Measurements from ENCODE around the gene TBX10.

The TBX10 gene

GRCh38 chr11:67667490-67668191, 28.1 kb upstream of the TBX10 start:
- no peak overlapping the region for H3K4me3 ChIP-seq (ENCODE audit: low read length)
- TF ChIP-seq, protein P1, sequence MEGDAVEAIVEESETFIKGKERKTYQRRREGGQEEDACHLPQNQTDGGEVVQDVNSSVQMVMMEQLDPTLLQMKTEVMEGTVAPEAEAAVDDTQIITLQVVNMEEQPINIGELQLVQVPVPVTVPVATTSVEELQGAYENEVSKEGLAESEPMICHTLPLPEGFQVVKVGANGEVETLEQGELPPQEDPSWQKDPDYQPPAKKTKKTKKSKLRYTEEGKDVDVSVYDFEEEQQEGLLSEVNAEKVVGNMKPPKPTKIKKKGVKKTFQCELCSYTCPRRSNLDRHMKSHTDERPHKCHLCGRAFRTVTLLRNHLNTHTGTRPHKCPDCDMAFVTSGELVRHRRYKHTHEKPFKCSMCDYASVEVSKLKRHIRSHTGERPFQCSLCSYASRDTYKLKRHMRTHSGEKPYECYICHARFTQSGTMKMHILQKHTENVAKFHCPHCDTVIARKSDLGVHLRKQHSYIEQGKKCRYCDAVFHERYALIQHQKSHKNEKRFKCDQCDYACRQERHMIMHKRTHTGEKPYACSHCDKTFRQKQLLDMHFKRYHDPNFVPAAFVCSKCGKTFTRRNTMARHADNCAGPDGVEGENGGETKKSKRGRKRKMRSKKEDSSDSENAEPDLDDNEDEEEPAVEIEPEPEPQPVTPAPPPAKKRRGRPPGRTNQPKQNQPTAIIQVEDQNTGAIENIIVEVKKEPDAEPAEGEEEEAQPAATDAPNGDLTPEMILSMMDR (conservative IDR thresholded peaks at IDR 0.05; ENCODE audit: low read depth, low read length), result no peak
- no peak for DNase-seq (ENCODE audit: low read depth)

DNA sequence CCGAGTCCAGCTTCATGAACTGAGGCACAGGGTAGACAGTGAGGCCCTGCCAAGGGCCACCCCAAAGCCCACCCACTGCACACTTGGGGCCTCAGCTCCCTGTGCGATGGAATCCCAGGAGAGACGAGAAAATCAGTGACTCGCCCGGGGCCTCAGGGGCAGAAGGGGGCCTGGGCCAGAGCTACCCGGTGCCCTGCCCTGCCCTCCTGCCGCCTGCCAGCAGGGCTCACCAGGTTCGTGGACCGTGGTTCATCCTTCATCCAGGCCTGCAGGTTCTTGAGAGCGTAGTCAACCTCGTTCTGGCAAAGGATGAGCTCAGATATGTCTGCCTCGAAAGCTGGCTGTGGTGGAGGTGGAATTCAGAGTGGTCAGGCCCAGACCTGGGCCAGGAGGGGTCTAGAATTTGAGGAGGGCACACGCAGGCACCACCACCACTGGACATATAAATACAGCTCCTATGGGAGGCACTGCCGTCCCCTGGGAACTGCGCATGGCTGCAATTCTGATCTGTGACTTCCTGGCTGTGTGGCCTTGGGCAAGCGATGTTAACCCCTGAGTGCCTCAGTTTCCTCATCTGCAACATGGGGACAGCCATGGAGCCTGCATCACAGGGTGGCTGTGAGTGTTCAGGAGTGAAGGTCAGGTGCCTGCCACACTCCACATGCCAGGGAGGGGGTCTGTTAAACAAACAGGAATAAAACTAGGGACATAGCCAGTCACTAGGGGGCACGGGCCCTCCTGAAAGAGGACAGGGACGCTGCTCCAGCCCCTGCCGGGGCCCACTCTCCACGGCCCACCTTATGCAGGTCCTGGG, 27.3 kb upstream of the TBX10 start:
- DNase-seq (ENCODE audit: low read depth), result no peak
- no peak overlapping the region for H3K4me3 ChIP-seq (ENCODE audit: low read length)
- TF ChIP-seq, protein P1 (conservative IDR thresholded peaks at IDR 0.05; ENCODE audit: low read depth, low read length), result no peak

DNA sequence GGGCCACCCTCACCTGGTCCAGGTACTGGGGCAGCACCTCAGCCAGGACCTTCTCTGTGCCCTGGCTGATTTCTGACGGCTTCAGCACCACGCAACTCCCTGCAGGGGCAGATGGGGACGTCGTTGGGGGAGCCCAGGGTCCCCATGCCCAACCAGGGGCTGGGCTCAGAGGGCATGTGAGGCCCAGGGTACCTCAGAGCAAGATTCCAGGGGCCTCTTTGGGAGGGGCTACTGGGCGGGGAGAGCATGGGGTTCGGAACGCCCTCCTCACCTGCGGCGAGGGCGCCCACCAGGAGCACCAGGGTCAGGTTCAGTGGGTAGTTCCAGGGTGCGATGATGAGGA, 26.7 kb upstream of the TBX10 start:
- no peak for DNase-seq (ENCODE audit: low read depth)
- TF ChIP-seq, protein P1 (conservative IDR thresholded peaks at IDR 0.05; ENCODE audit: low read depth, low read length), result no peak
- H3K4me3 ChIP-seq (ENCODE audit: low read length), result no peak overlapping the region

DNA sequence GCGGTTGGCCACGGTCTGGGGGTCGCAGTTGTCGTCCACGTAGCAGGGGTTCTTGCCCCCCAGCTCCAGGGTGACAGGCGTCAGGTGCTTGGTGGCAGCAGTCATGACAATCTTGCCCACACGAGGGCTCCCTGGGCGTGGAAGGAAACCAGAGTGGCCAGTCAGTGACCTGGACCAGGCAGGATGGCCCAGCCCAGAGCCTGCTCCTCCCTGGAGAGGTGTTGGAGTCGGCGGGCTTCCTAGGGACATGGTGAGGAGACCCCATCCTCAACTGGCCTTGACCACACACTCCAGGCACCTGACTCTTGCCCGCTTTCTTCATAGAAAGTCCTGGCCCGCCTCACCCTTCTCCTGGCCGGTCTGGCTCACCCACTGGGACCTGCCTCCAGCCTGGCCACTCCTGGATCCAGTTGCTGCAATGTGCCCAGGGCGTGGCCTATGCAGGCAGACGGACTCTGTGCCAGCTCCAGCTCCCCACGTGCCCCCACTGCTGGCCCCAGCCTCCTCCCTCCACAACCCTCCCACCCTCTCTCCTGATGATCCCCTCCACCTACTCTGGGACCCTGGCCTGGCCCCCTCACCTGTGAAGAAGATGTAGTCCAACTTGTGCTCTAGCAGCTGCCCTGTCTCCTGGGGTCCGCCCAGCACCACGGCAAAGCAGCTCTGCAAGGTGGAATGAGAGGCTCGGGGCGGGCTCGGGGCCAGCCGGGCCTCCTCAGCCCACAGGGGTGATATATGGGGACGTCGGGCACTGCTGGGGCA, 26.2 kb upstream of the TBX10 start:
- no peak overlapping the region for H3K4me3 ChIP-seq (ENCODE audit: low read length)
- DNase-seq (ENCODE audit: low read depth), result no peak
- TF ChIP-seq, protein P1 (conservative IDR thresholded peaks at IDR 0.05; ENCODE audit: low read depth, low read length), result peak; percentile 23

- no peak overlapping the region for H3K4me3 ChIP-seq (ENCODE audit: low read length)
- TF ChIP-seq, protein P1 (conservative IDR thresholded peaks at IDR 0.05; ENCODE audit: low read depth, low read length), result no peak
- no peak for DNase-seq (ENCODE audit: low read depth)
These were observed 25.4 kb upstream of the TBX10 start for GRCh38 chr11:67664696-67665540.

- TF ChIP-seq, protein P1 (conservative IDR thresholded peaks at IDR 0.05; ENCODE audit: low read depth, low read length), result no peak
- H3K4me3 ChIP-seq (ENCODE audit: low read length), result no peak overlapping the region
- DNase-seq (ENCODE audit: low read depth), result no peak
These were observed 24.6 kb upstream of the TBX10 start for GRCh38 chr11:67664213-67664585.
